ENCODE results near the gene THY1. TPM values are rescaled to one million over a fixed set of nuclear protein-coding genes. Genes with fewer than 3 reads are reported as not detected.

THY1 gene
- total RNA-seq, 1 donor from 2014 or later: 2.1 TPM

DNA sequence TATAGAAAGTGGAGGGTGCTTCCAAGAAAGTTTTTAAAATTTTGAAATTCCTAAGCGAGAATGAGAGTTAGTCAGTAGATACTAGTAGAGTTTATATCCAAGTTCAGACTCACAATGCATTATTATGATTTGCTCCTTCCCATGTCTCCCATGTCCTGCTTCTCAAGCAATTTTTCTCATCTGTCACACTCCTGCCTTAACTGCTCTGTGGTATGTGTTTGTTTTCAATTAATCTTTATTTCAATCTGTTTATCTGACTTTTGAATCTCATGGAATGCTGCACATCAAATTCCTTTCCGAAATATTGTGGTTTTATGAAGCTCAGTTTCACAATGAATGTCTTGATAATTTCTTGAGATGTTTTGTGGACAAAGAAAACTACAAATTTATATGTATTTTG, 18.1 kb downstream of the THY1 start:
- no peak for FAIRE-seq
- H3K27me3 ChIP-seq (ENCODE audit: control insufficient read depth, insufficient read depth, low read length): no peaks in the 10 kb centered on the region
- no peaks in the 10 kb centered on the region for H3K36me3 ChIP-seq (ENCODE audit: control insufficient read depth, insufficient read depth, low read length)
- DNase-seq (ENCODE audit: low read depth): no peak
- H3K4me3 ChIP-seq (ENCODE audit: low read depth, low read length): no peak overlapping the region
- TF ChIP-seq, protein P1, sequence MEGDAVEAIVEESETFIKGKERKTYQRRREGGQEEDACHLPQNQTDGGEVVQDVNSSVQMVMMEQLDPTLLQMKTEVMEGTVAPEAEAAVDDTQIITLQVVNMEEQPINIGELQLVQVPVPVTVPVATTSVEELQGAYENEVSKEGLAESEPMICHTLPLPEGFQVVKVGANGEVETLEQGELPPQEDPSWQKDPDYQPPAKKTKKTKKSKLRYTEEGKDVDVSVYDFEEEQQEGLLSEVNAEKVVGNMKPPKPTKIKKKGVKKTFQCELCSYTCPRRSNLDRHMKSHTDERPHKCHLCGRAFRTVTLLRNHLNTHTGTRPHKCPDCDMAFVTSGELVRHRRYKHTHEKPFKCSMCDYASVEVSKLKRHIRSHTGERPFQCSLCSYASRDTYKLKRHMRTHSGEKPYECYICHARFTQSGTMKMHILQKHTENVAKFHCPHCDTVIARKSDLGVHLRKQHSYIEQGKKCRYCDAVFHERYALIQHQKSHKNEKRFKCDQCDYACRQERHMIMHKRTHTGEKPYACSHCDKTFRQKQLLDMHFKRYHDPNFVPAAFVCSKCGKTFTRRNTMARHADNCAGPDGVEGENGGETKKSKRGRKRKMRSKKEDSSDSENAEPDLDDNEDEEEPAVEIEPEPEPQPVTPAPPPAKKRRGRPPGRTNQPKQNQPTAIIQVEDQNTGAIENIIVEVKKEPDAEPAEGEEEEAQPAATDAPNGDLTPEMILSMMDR (IDR thresholded peaks at IDR 0.05; ENCODE audit: insufficient read depth, low read length, severe bottlenecking): no peak

DNA sequence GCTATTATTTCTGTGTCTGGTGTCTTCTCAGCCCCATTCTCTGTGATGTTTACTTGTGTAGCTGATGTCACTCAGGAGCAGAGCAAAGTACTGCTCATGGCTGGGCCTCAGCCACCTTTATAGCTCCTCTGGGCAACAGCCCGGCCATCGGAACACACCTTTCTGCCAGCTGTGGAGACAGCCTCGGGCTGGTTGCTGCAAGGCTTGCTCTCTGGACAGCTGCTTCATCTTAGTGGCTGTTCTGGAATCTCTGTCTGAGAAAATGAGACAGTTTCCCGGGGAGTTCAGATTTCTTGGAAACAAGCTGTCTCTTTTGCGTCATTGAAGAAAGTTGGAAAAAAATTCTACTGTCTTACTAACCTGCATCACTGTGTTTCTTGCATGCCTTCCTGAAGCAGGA, 20.0 kb downstream of the THY1 start:
- FAIRE-seq (no peak), DNase-seq (ENCODE audit: low read depth) (no peak)
- no peak overlapping the region for H3K4me3 ChIP-seq (ENCODE audit: low read depth, low read length)
- H3K36me3 ChIP-seq (ENCODE audit: control insufficient read depth, insufficient read depth, low read length): no peaks in the 10 kb centered on the region
- TF ChIP-seq, protein P1 (IDR thresholded peaks at IDR 0.05; ENCODE audit: insufficient read depth, low read length, severe bottlenecking): no peak
- no peaks in the 10 kb centered on the region for H3K27me3 ChIP-seq (ENCODE audit: control insufficient read depth, insufficient read depth, low read length)

DNA sequence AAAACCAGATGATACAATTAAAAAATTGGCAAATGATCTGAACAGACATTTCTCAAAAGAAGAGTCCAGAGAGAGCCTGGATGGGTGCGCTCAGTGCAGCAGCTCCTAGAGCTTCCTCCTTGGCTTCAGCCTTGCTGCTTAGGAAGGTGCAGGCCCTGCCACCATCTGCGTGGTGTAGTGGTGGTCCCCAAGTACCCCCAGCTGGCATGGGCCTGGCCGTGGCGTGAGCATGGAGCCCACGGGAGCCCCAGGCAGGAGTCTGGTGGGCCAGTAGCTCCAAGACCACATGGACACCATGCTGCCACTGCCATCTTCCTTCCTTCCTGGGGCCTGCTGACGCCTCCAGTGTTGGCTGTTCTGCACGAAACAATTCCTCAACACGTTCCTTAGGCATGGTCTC, 20.5 kb downstream of the THY1 start:
- no peak overlapping the region for H3K4me3 ChIP-seq (ENCODE audit: low read depth, low read length)
- TF ChIP-seq, protein P1 (IDR thresholded peaks at IDR 0.05; ENCODE audit: insufficient read depth, low read length, severe bottlenecking): no peak
- DNase-seq (ENCODE audit: low read depth) (no peak), FAIRE-seq (no peak)
- no peaks in the 10 kb centered on the region for H3K27me3 ChIP-seq (ENCODE audit: control insufficient read depth, insufficient read depth, low read length)
- H3K36me3 ChIP-seq (ENCODE audit: control insufficient read depth, insufficient read depth, low read length): no peaks in the 10 kb centered on the region

DNA sequence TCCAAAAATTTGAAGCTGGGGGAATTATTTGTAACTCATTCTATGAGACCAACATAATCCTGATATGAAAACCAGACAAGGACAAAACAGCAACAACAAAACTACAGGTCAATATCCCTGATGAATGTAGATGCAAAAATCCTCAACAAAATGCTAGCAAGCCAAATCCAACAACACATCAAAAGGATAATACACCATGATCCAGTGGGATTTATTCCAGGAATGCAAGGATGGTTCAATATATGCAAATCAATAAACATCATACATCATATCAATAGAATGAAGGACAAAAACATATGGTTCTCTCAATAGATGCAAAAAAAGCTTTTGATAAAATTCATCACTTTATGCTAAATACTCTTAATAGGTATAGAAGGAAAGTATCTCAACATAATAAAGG, 22.1 kb downstream of the THY1 start:
- no peak overlapping the region for H3K4me3 ChIP-seq (ENCODE audit: low read depth, low read length)
- DNase-seq (ENCODE audit: low read depth) (no peak), FAIRE-seq (no peak)
- TF ChIP-seq, protein P1 (IDR thresholded peaks at IDR 0.05; ENCODE audit: insufficient read depth, low read length, severe bottlenecking): no peak
- no peaks in the 10 kb centered on the region for H3K27me3 ChIP-seq (ENCODE audit: control insufficient read depth, insufficient read depth, low read length)
- no peaks in the 10 kb centered on the region for H3K36me3 ChIP-seq (ENCODE audit: control insufficient read depth, insufficient read depth, low read length)

DNA sequence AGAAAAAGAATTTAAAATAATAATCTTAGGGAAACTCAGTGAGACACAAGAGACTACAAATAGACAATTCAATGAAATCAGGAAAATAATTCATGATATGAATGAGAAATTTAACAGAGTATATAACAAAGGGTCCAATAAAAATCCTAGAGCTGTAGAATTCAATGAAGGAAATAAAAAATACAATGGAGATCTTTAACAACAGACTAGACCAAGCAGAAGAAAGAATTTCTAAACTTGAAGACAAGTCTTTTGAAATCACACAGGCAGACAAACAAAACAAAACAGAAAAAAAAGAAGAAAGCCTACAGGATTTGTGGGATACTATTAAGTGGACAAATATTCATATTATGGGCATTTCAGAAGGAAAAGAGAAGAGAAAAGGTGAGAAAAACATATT, 25.2 kb downstream of the THY1 start:
- DNase-seq (ENCODE audit: low read depth) (no peak), FAIRE-seq (no peak)
- H3K27me3 ChIP-seq (ENCODE audit: control insufficient read depth, insufficient read depth, low read length): no peaks in the 10 kb centered on the region
- no peaks in the 10 kb centered on the region for H3K36me3 ChIP-seq (ENCODE audit: control insufficient read depth, insufficient read depth, low read length)
- H3K4me3 ChIP-seq (ENCODE audit: low read depth, low read length): no peak overlapping the region
- TF ChIP-seq, protein P1 (IDR thresholded peaks at IDR 0.05; ENCODE audit: insufficient read depth, low read length, severe bottlenecking): no peak

DNA sequence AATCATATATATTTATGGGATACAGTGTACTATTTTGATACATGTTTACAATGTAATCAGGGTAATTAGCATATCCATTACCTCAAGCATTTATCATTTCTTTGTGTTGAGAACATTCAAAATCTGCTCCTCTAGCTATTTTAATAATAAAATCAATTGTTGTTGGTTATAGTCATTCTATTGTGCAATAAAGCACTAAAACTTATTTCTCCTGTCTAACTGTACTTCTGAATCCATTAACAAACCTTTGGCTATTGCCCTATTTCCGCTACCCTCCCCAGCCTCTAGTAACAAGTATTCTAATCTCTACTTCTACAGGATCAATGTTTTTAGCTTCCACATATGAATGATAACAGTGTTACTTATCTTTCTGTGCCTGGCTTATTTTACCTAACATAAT, 26.1 kb downstream of the THY1 start:
- TF ChIP-seq, protein P1 (IDR thresholded peaks at IDR 0.05; ENCODE audit: insufficient read depth, low read length, severe bottlenecking): no peak
- FAIRE-seq (no peak), DNase-seq (ENCODE audit: low read depth) (no peak)
- no peak overlapping the region for H3K4me3 ChIP-seq (ENCODE audit: low read depth, low read length)
- no peaks in the 10 kb centered on the region for H3K36me3 ChIP-seq (ENCODE audit: control insufficient read depth, insufficient read depth, low read length)
- no peaks in the 10 kb centered on the region for H3K27me3 ChIP-seq (ENCODE audit: control insufficient read depth, insufficient read depth, low read length)

Data from bronchial epithelial cell (primary cell).